Stimulated activated CD4-positive, alpha-beta T cell treated with anti-CD3 and anti-CD28 coated beads, Interleukin-2, amount 100 ng/mL, for 4 hours (primary cell): ENCODE measurements around the gene TMEM255B.
"Not testable (repeated sequence)": the region's sequence is repeated elsewhere in the genome, so short reads cannot be mapped to it uniquely, and the experiment has no call there.

Source experiments
- DNase-seq: peaks from one replicate; pipeline ENCODE4 v3.0.0-alpha.2; 2020; ENCODE audit warnings: low read depth

TMEM255B gene

DNA sequence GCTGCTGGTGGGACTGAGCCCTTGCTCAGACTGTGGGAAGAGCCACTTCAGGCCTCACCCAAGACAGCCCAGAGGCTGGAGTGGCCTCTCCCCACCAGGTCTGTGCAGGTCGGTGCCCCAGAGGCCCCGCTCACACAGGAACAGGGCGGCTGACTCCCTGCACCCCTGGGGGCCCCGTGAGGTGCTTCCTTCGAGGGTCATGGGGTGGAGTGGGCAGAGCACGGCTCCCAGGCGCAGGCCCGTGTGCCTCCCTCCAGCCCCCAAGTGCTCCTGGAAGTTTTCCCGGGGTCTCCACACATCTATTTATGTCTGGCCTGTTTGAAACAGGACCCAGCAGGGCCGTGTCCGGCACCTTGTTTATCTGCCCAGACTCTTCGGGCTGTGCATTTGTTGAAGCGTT, 9.5 kb upstream of the TMEM255B start:
- no peak for DNase-seq

DNA sequence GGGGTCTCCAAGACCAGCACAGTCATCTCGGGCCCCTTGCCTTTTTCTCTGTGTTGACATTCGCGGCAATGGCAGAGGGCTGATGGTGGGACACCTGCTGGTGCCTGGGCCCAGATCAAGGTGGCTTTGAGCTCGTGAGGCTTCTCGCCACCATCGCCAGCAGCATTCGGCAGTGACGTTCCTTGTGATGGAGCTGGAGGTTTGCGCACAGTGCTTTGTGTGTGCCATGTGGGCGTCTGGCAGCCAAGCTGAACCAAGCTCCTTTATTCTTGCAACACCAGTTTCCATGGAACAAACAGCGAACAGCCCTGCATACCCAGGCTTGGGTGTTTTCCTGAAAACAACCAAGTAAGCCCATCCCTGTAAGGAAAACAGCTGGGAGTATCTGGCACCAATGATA, 9.1 kb upstream of the TMEM255B start:
- DNase-seq: no peak

DNA sequence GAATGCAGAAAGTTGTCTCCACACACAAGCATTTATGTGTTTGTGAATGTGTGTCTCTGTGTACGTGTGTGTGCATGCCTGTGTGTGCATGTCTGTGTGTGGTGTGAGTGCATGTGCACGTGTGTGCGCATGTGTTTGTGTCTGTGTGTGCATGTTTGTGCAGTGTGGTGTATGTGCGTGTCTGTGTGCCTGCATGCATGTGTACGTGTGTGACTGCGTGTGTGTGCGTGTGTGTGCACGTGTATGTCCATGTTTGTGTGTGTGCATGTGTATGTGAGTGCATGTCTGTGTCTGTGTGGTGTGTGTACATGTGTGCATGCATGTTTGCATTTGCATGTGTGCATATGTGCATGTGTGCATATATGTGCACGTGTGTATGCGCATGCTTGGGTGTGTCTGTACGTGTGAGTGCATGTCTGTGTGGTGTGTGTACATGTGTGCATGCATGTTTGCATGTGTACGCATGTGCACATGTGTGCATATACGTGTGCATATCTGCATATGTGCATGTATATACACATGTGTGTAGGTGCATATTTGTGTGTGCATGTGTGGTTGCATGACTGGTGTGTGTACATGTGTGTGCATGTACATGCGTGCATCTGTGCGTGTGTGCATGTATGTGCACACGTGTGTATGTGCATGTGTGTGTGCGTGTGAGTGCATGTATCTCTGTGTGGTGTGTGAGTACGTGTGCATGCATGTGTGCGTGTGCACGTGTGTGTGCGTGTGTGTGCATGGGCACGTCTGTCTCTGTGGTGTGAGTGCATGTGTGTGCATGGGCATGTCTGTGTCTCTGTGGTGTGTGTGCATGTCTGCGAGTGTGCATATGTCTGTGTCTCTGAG, 8.2 kb upstream of the TMEM255B start:
- DNase-seq: no peak

DNA sequence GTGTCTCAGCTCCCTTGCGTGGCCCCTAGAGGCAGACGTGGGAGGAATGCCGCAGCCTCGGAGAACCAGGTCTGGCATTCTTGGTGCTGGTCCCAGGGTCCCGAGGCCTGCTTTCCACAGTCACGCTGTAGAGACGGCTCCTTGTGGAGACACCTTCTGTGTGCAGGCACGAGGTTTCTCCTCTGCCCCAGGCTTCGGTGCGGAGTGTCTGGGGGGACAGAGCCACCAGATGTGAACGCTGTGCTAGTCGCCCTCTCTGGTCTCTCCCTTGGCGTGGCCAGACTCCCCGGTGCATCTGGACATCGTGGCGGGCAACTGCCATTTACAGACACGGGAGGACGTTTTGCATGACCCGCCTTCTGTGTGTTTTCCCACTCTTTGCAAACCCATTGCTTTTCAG, 7.5 kb upstream of the TMEM255B start:
- DNase-seq: no peak

DNA sequence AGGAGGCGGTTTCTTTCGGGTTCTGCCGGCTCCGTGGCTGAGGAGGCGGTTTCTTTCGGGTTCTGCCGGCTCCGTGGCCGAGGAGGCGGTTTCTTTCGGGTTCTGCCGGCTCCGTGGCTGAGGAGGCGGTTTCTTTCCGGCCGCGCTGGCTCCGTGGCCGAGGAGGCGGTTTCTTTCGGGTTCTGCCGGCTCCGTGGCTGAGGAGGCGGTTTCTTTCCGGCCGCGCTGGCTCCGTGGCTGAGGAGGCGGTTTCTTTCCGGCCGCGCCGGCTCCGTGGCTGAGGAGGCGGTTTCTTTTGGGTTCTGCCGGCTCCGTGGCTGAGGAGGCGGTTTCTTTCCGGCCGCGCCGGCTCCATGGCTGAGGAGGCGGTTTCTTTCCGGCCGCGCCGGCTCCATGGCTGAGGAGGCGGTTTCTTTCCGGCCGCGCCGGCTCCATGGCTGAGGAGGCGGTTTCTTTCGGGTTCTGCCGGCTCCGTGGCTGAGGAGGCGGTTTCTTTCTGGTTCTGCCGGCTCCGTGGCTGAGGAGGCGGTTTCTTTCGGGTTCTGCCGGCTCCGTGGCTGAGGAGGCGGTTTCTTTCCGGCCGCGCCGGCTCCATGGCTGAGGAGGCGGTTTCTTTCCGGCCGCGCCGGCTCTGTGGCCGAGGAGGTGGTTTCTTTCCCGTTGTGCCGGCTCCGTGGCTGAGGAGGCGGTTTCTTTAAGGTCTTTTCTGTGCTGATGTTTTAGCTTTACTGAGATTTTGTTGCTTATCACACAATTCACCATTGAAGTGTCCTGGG, 6.6 kb upstream of the TMEM255B start:
- not testable (repeated sequence) for DNase-seq

DNA sequence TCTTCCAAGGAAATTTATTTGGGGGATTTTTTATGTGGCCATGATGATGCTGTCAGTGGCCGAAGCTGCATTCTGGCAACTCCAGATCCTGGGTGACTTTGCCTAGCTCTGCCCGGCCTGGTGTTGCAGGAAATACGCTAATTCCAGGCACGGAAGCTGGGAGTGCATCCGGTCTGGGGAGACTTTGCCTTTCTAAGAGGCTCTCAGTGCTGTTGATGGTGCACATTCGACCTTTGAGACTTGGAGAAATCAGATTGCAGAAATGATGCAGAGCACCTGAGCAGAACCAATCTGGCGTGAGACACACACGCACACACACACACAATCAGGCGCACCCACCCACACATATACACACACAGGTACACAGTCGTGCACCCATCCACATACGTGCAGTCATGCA, 5.9 kb upstream of the TMEM255B start:
- no peak for DNase-seq

DNA sequence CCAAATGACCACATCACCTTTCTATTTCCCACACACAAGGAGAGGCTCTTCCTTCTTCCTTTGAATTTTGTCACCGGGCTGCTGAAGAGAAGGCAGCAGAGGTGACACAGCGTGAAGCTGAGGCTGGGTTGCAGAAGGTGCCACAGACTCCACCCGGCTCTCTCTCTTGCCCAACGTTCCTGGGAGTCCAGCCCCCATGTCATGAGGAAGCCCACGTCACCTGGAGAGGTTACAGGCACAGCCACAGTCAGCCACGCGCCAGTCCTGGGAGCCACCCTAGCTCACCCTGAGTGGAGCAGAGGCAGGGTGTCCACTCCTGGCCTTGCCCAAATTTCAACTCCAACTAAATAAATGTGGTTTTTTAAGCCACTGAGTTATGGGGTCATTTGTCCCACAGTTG, 4.8 kb upstream of the TMEM255B start:
- DNase-seq: no peak

DNA sequence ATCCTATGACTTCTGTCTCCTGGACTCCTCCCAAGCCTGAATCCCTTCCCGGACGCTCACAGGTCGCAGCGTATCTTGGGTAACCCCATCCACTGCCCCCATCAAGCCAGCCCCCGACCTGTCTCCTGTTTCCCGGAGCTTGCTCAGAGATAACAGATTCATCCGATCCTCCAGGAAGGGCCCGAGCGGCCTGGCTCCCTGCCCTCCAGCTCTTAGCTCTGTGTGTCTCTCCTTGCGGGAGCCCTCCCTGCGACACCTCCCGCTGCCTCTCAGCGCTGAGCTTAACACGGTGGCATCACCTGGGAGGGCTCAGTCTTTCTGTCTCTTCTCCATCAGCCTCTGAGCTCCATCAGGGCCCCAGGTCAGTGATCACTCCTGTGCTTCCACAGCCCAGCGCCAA, 4.3 kb upstream of the TMEM255B start:
- DNase-seq: no peak

DNA sequence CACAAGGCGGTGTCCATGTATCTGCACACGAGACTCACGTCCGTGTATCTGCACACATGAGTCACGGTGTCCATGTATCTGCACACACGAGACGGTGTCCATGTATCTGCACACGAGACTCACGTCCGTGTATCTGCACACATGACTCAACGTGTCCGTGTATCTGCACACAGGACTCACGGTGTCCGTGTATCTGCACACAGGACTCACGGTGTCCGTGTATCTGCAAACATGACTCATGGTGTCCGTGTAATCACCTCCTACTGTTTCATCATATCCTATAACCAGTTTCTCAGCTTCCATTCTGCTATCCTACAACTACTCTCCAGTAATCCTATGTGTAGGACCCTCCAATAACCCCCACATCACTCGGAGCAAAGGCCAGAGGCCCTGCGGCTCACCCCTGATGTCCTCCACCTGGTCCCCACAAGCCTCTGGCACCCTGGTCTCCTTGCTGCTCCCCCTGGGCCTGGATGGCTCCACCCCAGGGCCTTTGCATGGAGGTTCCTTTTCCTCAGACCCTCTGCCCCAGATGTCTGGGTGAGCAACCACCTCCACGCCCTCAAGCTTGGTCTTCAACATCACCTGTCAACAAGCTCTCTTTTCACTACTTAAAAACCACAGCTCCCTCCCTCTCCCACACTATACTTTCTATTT, 2.5 kb upstream of the TMEM255B start:
- no peak for DNase-seq

DNA sequence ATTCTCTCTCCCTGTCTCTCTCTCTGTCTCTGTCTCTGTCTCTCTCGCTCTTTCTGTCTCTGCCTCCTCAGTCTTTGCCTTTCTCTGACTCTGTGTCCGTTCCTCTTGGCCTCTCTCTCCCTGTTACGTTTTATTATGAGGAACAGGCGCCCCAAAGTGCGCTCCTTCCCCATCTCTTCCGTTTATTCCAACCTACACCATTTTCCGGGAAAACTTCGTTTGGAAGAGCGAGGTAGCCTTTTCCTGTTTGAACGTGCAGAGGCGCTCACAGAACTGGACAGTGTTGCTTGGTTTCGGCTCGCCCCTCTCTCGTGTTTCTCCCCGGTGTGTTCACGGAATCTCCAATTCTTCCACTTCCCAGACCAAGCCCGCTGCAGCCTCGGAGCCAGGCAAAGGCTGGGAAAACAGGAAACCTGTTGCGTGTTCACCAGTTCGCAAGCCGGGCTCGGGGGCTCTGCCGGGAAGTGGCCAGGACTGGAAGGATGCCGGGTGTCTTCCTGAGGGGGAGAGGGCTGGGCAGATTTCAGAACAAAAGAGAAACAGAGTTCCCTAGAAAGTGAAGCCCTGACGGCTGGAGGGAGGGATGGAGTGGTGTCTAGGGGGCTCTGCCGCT, 605 bp downstream of the TMEM255B start:
- no peak for DNase-seq

DNA sequence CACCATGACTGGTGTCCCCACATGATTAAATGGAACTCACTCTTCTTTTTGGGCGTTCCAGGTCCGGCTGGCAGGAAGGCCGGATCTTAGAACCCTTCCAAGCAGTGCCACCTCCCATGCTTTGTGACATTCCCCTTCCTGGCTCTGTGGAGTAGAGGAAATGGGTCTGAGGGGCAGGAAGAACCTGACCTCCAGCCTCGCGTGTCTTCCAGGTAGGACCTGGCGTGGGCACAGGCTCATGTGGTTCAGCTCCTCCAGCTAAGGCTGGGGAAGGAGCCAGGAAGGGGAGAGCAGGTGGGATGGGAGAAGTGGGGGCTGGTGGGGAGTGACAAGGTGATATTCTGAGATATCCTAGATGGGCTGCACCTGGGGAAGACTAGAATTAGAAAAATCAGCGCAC, 2.1 kb downstream of the TMEM255B start:
- no peak for DNase-seq

DNA sequence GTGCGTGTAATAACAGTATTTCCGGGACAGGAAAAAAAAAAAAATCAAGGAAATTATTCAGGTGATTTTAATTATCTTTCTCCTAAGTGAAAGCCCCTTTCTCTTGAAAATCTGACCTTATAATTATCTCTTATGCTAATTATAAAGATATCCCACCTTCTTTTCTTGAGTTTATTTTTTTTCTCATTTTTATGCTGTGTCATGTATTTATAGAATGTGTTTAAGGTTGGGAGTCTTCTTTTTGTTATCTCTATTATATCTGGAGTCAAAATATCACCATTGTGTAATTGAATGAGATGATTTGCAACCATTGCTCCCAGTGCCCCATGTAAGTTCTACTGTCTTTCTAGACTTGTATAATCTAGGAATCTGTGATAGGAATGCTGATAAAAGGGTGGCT, 3.0 kb downstream of the TMEM255B start:
- DNase-seq: no peak

DNA sequence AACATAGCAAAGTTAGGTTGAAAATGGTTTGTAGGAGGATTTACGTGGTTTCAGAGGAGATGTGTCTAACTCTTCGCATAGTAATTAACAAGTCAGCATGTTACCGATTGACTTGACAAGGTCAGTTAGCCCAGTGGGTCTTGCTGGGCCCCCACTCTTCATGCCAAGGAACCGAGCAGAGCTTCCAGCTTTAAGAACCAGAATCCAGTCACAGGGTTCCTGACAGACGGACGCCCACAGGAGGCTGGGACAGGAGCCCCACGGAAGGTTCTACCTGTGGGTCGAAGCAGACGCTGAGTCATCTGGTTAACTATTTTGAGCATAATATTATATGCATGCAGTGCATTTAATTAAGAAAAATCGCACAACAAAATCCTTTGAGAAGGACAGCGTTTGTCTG, 3.5 kb downstream of the TMEM255B start:
- no peak for DNase-seq

DNA sequence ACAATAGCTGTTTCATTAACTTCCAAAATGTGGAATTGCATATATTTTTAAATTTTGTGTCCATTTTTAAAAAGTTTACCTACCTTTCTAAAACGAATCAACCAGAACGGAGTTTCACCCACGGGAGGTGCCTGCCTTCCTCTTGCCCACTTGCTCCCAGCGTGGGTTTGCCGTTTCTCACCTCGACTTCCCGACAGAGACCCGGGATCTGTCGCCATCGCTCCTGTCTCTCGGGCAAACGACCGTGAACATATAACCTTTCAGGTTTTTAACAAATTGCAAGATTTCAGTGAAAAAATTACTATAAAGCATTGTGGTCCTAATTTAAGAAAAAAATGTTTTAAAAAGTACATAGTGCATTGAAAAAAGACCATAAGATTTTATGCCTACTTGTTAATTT, 4.2 kb downstream of the TMEM255B start:
- no peak for DNase-seq

DNA sequence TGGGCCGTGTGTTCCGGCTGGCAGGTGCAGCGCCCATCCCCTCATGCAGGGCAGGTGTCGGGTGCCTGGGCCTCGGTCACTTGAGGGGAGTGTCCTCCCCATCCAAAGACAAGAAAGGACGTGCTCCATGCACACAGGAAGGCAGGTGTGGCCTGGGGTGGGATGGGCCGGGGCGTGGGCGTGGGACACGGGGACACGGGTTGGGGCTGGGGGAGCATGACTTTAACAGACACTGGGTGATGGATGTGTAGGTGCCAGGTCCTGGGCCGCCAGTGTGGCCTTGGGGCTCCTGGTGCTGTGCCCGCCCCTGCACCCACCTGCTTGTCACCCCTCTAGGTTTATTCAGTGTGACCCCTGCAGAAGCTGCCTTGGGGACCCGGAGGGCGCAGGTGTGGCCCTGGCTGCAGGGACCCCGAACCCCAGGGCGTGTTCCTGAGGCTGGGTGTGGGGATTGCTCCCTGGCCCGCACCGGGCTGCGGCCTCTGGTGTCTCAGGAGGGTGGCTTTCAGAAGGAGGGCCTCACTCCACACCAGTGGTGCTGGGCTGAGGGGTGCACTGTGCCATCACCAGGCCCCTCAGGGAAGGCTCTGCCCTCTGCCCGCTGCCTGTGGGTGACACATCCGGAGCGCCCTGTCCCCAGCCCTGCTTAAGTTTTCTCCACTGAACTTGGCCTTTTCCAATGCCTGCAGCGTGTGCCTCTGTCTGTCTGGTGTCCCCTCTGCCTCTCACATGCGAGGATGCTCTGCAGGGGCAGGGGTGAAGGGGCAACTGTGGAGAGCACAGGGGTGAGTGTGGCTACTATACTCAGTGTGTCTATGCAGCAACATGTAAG, 5.2 kb downstream of the TMEM255B start:
- no peak for DNase-seq

DNA sequence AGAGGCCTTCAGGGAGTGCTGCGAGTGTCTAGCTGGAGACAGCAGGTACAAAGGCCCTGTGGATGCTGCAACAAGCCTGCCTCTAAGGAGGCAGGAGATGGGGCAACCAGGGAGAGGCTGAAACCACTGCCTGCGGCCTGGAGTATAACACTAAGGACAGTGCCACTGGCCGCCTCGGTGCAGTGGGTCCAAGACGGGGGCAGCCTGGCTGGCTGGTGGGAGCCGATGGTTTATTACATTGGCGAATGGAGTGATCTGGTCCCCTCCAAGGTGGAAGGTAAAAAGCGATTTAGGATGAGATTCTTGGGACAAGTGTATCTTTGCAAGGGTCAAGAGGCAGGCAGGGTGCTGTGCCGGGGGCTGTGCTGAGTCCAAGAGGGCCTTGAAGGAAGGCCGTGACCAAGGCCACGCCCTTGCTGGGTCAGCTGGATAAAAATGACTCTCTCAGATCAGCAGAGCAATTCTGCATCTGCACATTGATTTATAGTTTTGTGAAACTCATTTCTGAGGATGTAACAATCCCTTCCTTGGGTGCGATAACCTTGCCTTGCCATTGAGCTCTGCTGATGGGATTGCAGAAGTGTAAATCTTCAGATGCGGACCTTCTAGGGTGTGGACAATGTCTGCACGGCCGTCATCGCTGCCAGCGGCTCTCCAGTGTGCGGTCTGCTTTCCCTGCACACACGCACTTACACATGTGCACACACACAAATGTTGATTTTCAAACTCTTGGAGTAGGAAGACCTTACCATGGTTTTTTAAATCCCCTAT, 6.0 kb downstream of the TMEM255B start:
- no peak for DNase-seq

DNA sequence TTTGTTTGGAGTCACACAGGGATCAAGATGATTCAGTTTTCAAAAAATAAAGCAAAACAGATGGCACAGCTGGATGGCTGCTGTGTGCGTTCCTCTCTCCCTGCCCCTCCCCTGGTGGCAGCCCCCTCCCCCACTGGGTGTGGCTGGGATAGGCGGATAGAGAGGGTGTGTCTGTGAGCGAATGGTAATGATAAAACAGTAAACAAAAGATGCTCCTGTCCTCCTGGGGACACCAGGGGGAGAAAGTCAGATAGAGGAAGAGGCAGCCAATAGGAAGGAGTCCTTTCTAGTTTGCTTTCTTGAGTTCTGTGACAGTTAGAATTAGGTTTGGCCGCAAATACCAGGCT, 6.5 kb downstream of the TMEM255B start:
- DNase-seq: no peak

DNA sequence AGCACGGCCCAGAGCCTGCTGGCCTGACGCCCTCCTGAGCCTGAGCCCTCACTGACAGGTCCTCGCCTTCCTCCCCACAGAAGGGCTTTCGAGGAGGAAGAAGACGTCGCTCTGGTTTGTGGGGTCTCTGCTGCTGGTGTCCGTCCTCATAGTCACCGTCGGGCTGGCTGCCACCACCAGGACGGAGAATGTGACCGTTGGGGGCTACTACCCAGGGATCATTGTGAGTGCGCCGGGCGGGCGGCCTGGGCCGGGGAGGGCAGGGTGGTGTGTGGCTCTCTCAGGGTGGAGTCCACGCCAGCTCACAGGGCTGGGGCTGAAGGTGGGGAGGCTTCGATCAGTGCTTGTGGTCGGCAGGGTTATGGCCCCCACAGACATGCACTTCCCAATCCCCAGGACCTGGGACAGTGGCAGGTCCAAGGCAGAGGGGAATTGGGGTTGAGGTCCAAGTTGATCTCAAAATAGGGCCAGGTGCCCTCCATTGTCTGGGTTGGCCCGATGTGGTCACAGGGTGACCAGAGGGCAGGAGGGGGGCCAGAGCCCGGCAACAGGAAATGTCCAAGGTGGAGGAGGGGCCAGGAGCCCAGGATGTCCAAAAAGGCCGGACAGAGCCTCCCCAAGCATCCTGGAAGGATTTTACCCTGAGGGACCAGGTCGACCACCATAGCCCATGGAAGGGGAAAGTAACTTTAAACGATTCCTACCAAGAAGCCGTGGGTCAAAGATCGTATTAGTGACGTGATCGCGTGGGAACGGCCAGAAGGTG, 7.2 kb downstream of the TMEM255B start:
- no peak for DNase-seq

DNA sequence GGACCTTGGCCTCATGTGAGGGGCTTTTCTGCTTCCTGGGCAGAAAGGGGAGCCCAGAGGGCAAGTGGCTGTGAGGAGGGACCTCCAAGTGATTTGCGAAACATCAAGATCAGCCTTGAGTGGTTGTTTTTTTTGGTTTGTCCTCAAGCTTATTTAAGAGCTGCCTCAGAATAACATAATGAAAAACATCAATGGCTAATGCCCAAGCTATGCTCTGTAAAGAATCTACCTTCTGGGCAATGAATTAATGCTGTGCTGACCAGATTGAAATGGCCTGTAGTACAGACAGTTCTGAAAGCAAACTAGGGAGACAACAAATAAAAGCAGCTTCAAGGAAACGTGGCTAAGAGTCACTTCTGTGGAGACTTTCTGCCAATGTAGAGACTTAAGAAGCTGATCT, 8.3 kb downstream of the TMEM255B start:
- DNase-seq: no peak
